Right lobe of liver (tissue), 4 donors: ENCODE results near the gene PTK7.

Source experiments
- CTCF ChIP-seq, 4 donors: fragments of 200-600 bp in 3 of 4; fragments of 450-650 bp in 1 of 4; IDR thresholded peaks; one replicate each; pipeline versions ENCODE4 v1.5.1 to v1.8.0; 2016 to 2022; ENCODE audit warnings: antibody characterized with exemption in 4 of 4, mild to moderate bottlenecking in 2 of 4
- POLR2A ChIP-seq: fragments of 450-650 bp; IDR thresholded peaks from one replicate; pipeline ENCODE4 v1.6.1; 2017; ENCODE audit warnings: antibody characterized with exemption, mild to moderate bottlenecking
- donor health status: DM: no; HTN: no; CAD: no.
- donor health status: DM: no; HTN: no; CAD: no.
- donor health status: DM: no; HTN: yes; CAD: no.

GRCh38 chr6:43078691-43079090 lies 2.6 kb downstream of the PTK7 start:
- TF ChIP-seq CTCF (IDR thresholded peaks at IDR 0.05) (no peak), POLR2A (no peak)
